Heart right ventricle (tissue), 16 donors: ENCODE results near the gene TP53TG5. TPM values are rescaled to one million over a fixed set of nuclear protein-coding genes. Genes with fewer than 3 reads are reported as not detected.
A peak's percentile ranks its signal among the peaks of the same experiment; 100 is the strongest.

Experiments
- ATAC-seq, 8 donors: fragments of 200-7000 bp; cut with Tn5 transposase; one replicate each; pipeline ENCODE4 v1.9.1; 2020; ENCODE audit warnings: mild to moderate bottlenecking in 8 of 8, moderate library complexity in 8 of 8, moderate number of reproducible peaks in 1 of 8
- DNase-seq, 2 donors: peaks; one replicate each; pipeline ENCODE4 v3.0.0-alpha.2; 2020
- H3K27ac ChIP-seq, 10 donors: fragments of 200-600 bp; sonication (generic) in 2 of 10; one replicate each; pipeline versions ENCODE4 v1.5.0 to v1.8.0; 2020 to 2022; ENCODE audit warnings: mild to moderate bottlenecking in 3 of 10
- H3K27me3 ChIP-seq, 7 donors: fragments of 200-600 bp; one replicate each; pipeline ENCODE4 v1.8.0; 2021 to 2022; ENCODE audit warnings: mild to moderate bottlenecking in 2 of 7
- H3K36me3 ChIP-seq, 9 donors: fragments of 200-600 bp; sonication (generic) in 1 of 9; one replicate each; pipeline versions ENCODE4 v1.5.0 to v1.8.0; 2020 to 2022; ENCODE audit warnings: mild to moderate bottlenecking in 2 of 9
- H3K4me1 ChIP-seq, 9 donors: fragments of 200-600 bp; sonication (generic) in 1 of 9; one replicate each; pipeline versions ENCODE4 v1.5.0 to v1.8.0; 2020 to 2022; ENCODE audit warnings: mild to moderate bottlenecking in 4 of 9
- H3K4me3 ChIP-seq, 10 donors: fragments of 200-600 bp; sonication (generic) in 2 of 10; one replicate each; pipeline versions ENCODE4 v1.5.0 to v1.8.0; 2020 to 2022; ENCODE audit warnings: mild to moderate bottlenecking in 7 of 10, moderate library complexity in 2 of 10
- H3K9me3 ChIP-seq, 11 donors: fragments of 200-600 bp in 10 of 11; sonication (generic) in 2 of 11; one replicate each; pipeline versions ENCODE4 v1.5.0 to v1.8.0; 2013 to 2022; ENCODE audit warnings: mild to moderate bottlenecking in 2 of 11, control low read depth in 1 of 11, moderate library complexity in 1 of 11
- WGBS, 2 donors: extraction: QIAGEN DNeasy Blood & Tissue Kit; methylation state at CpG; one replicate each; pipeline ENCODE4 v1.1.7; 2013; ENCODE audit warnings: inconsistent platforms in 1 of 2; 5-methylcytosine and 5-hydroxymethylcytosine counted together
- intact Hi-C, 10 donors: fragments of 100-400 bp; cut with DNase I; formaldehyde crosslinking; loops; one replicate each; pipeline versions ENCODE4 v1.11.1 to v1.14.2; 2022
- microRNA-seq, 2 donors: library from miRNA; unstranded; fragments of <30 nt; microRNA quantifications; one replicate each; pipeline ENCODE4 v1.2.0, GENCODE V29; 2021
- polyA plus RNA-seq, 2 donors: library from polyadenylated mRNA; stranded (reverse); fragments of 200-250 nt; gene quantifications; one replicate each; pipeline ENCODE4 v1.2.3, GENCODE V29; 2013
- total RNA-seq, 10 donors: library from RNA; stranded (reverse); fragmentation: NEBNext Ultra II Directional in 3 of 10; extraction: Animal tissue kit (Norgen Biotek cat#: 25700) in 3 of 10; gene quantifications; one replicate each; pipeline versions ENCODE4 v1.2.1 to v1.2.4, GENCODE V29; 2021 to 2023
- TF ChIP-seq, protein P1 (sequence below), 9 donors: fragments of 200-600 bp; sonication (generic) in 2 of 9; IDR thresholded peaks; one replicate each; pipeline versions ENCODE4 v1.5.0 to v1.8.0; 2021 to 2022; ENCODE audit warnings: antibody characterized with exemption in 9 of 9, mild to moderate bottlenecking in 5 of 9, moderate library complexity in 1 of 9
- donor health status: Arrhythmogenic right ventricular cardiomyopathy.
- donor health status: ischemic (EF 13 %, LVEDD 7.1; RV severe dilation, severe dysfunction).
- donor health status: healthy with polysubstance abuse.
- donor health status: DM: no; HTN: yes; CAD: no.
- donor health status: DM: no; HTN: no; CAD: no.
- donor health status: ischemic (EF 25% LVEDD 6.9; RV normal size, moderate dysfunction).
- donor health status: ischemic (EF 25% LVEDD 5.7; RV mildly dilated, moderate dysfunction).
- donor health status: healthy.
- donor health status: DM: yes; HTN: yes; CAD: no.
- donor health status: Ischemic cardiomyopathy.
- donor health status: ischemic (EF 35%, LVEDD 5.7; RV mildly dilated, moderate dysfunction).
- donor health status: nonischemic (EF 11% LVEDD 7.7; RV severe dilation, severe dysfunction).
- donor health status: DM: yes; HTN: yes; CAD: no.
- donor health status: PGD.
- donor health status: ischemic (EF 29% LVEDD 5.4; RV normal size, mild dysfunction).
- donor health status: nonischemic (EF 23%, LVEDD 6.1; RV moderate dilation, normal function).

TP53TG5 gene
- total and polyA plus RNA-seq, 12 donors = 0.43 to 2.4 (median 1.2) TPM

DNA sequence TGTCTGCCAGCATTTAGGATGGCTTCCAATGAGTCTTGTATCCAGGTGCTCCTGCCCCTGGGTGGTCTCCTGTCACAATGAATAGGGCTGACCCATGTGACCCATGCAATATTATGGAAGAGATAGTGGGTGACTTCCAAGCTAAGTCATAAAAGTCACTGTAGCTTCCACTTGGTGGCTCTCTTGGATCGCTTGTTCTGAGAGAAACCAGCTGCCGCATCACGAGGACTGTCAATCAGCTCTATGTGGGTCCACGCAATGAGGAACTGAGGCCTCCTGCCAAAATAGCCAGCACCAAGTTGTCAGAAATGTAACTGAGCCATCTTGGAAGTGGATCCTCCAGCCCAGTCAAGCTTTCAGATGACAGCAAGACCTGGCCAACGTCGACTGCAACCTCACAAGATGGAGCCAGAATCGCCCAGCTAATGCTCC, 55.2 kb downstream of the TP53TG5 start:
- Histone ChIP-seq H3K9me3 (no peaks in the 10 kb centered on the region), H3K27me3 (peaks cover 0 to 3% (median 0%) of the 10 kb centered on the region in 7 donors), H3K4me1 (peaks cover 0 to 15% (median 0%) of the 10 kb centered on the region in 9 donors), H3K36me3 (peaks cover 0 to 34% (median 3%) of the 10 kb centered on the region in 9 donors), H3K4me3 (no peak overlapping the region), H3K27ac (no peak overlapping the region)
- TF ChIP-seq, protein P1, sequence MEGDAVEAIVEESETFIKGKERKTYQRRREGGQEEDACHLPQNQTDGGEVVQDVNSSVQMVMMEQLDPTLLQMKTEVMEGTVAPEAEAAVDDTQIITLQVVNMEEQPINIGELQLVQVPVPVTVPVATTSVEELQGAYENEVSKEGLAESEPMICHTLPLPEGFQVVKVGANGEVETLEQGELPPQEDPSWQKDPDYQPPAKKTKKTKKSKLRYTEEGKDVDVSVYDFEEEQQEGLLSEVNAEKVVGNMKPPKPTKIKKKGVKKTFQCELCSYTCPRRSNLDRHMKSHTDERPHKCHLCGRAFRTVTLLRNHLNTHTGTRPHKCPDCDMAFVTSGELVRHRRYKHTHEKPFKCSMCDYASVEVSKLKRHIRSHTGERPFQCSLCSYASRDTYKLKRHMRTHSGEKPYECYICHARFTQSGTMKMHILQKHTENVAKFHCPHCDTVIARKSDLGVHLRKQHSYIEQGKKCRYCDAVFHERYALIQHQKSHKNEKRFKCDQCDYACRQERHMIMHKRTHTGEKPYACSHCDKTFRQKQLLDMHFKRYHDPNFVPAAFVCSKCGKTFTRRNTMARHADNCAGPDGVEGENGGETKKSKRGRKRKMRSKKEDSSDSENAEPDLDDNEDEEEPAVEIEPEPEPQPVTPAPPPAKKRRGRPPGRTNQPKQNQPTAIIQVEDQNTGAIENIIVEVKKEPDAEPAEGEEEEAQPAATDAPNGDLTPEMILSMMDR (IDR thresholded peaks at IDR 0.05) = peak in 8 of 9 donors; percentile 12 to 63 (median 48)
- DNase-seq (peak in 1 of 2 donors; percentile 62), ATAC-seq (peak; percentile 68 to 85 (median 80))
- 29 to 38% methylated on average over 7 of the region's 7 CpGs for WGBS, 2 donors
- intact Hi-C loops = loop anchor here in 8 of 10 donors (2.0 to 5.0 kb wide), 7 partner anchors 34 to 448 kb away; partner anchors contain the start of gene SYS1 (in 2 of the 8)

Small RNAs within 50 kb of the gene (microRNA-seq; reads per million reads assigned to microRNA genes)
- gene MIR6812 = 0 to 0.51 reads per million in 2 donors

Other genes starting within 250 kb of the TP53TG5 start
- gene PI3, start 203.4 kb downstream of the TP53TG5 start, total RNA-seq = 1 to 10 TPM in 1 of 10 donors, under 1 TPM in 1, not detected in 8; 0.57 to 1.9 TPM
- gene PI3, start 203.4 kb downstream of the TP53TG5 start, polyA plus RNA-seq = under 1 TPM in 1 of 2 donors, not detected in 1; 0.67 TPM
- gene SEMG1, start 171.3 kb downstream of the TP53TG5 start, total RNA-seq = not detected
- gene SEMG1, start 171.3 kb downstream of the TP53TG5 start, polyA plus RNA-seq = not detected
- not detected for gene SEMG2, start 157.0 kb downstream of the TP53TG5 start, total RNA-seq
- not detected for gene SEMG2, start 157.0 kb downstream of the TP53TG5 start, polyA plus RNA-seq
- 1 to 10 TPM in 4 of 10 donors, under 1 TPM in 2, not detected in 4; 0.43 to 5.1 (median 1.2) TPM for gene SLPI, start 123.8 kb downstream of the TP53TG5 start, total RNA-seq
- gene SLPI, start 123.8 kb downstream of the TP53TG5 start, polyA plus RNA-seq = 1 to 10 TPM; 2.6 to 2.9 TPM
- gene RBPJL, start 71.5 kb downstream of the TP53TG5 start, total RNA-seq = not detected
- gene RBPJL, start 71.5 kb downstream of the TP53TG5 start, polyA plus RNA-seq = under 1 TPM in 1 of 2 donors, not detected in 1; 0.06 TPM
- under 1 TPM in 2 of 10 donors, not detected in 8; 0.24 to 0.28 TPM for gene MATN4, start 70.0 kb downstream of the TP53TG5 start, total RNA-seq
- gene MATN4, start 70.0 kb downstream of the TP53TG5 start, polyA plus RNA-seq = under 1 TPM in 1 of 2 donors, not detected in 1; 0.06 TPM
- 100 to 1,000 TPM in 5 of 10 donors, 10 to 100 TPM in 5; 66.9 to 161 (median 102) TPM for gene SDC4, start 29.9 kb downstream of the TP53TG5 start, total RNA-seq
- gene SDC4, start 29.9 kb downstream of the TP53TG5 start, polyA plus RNA-seq = 10 to 100 TPM; 48.4 to 64.5 TPM
- 10 to 100 TPM; 13.9 to 27.9 (median 18.2) TPM for gene SYS1, start 15.2 kb downstream of the TP53TG5 start, total RNA-seq
- gene SYS1, start 15.2 kb downstream of the TP53TG5 start, polyA plus RNA-seq = 10 to 100 TPM; 11.7 to 34.5 TPM
- gene DBNDD2, start 30.0 kb upstream of the TP53TG5 start, total RNA-seq = 100 to 1,000 TPM; 284 to 676 (median 334) TPM
- gene DBNDD2, start 30.0 kb upstream of the TP53TG5 start, polyA plus RNA-seq = 100 to 1,000 TPM; 353 to 381 TPM
- 100 to 1,000 TPM; 130 to 221 (median 144) TPM for gene PIGT, start 37.8 kb upstream of the TP53TG5 start, total RNA-seq
- gene PIGT, start 37.8 kb upstream of the TP53TG5 start, polyA plus RNA-seq = 100 to 1,000 TPM in 1 of 2 donors, 10 to 100 TPM in 1; 72.9 to 155 TPM
- 1 to 10 TPM in 1 of 10 donors, under 1 TPM in 3, not detected in 6; 0.44 to 1.6 (median 0.53) TPM for gene WFDC2, start 91.4 kb upstream of the TP53TG5 start, total RNA-seq
- gene WFDC2, start 91.4 kb upstream of the TP53TG5 start, polyA plus RNA-seq = under 1 TPM; 0.55 to 0.66 TPM
- gene SPINT3, start 137.3 kb upstream of the TP53TG5 start, total RNA-seq = not detected
- not detected for gene SPINT3, start 137.3 kb upstream of the TP53TG5 start, polyA plus RNA-seq
- not detected for gene WFDC6, start 161.2 kb upstream of the TP53TG5 start, total RNA-seq
- gene WFDC6, start 161.2 kb upstream of the TP53TG5 start, polyA plus RNA-seq = not detected
- gene EPPIN, start 169.1 kb upstream of the TP53TG5 start, total RNA-seq = not detected
- gene EPPIN, start 169.1 kb upstream of the TP53TG5 start, polyA plus RNA-seq = not detected
- gene WFDC8, start 201.0 kb upstream of the TP53TG5 start, total RNA-seq = not detected
- gene WFDC8, start 201.0 kb upstream of the TP53TG5 start, polyA plus RNA-seq = not detected